Calu3 (cell line): ENCODE measurements around the gene LINC00237. TPM values are rescaled to one million over a fixed set of nuclear protein-coding genes. Genes with fewer than 3 reads are reported as not detected.

Source experiments
- BruUV-seq: library from RNA; stranded (reverse); fragments of 400-500 nt; replicated peaks from 2 replicates; lab custom pipeline; 2021; lab: Mats Ljungman, UMichigan
- CTCF ChIA-PET: fragments of 300-600 bp; sonication (Branson Sonifier 250); formaldehyde crosslinking; loops from one replicate; lab custom pipeline; 2022; ENCODE audit warnings: antibody characterized with exemption; lab: Charles Lee
- DNase-seq: peaks from one replicate; pipeline ENCODE4 v3.0.0; 2022
- H3K27ac Mint-ChIP-seq: one replicate; pipeline ENCODE4 v1.8.0; 2022; ENCODE audit warnings: mixed read lengths; ENCODE audit not compliant: unreplicated experiment
- H3K27me3 Mint-ChIP-seq: one replicate; pipeline ENCODE4 v1.8.0; 2022; ENCODE audit warnings: mixed read lengths; ENCODE audit not compliant: unreplicated experiment
- H3K36me3 Mint-ChIP-seq: one replicate; pipeline ENCODE4 v1.8.0; 2022; ENCODE audit warnings: mild to moderate bottlenecking, moderate library complexity, mixed read lengths; ENCODE audit not compliant: insufficient read depth, unreplicated experiment
- H3K4me1 Mint-ChIP-seq: one replicate; pipeline ENCODE4 v1.8.0; 2022; ENCODE audit warnings: mild to moderate bottlenecking, low read depth, mixed read lengths; ENCODE audit not compliant: unreplicated experiment
- H3K4me3 Mint-ChIP-seq: one replicate; pipeline ENCODE4 v1.8.0; 2022; ENCODE audit warnings: mild to moderate bottlenecking, low read depth, moderate library complexity, mixed read lengths; ENCODE audit not compliant: unreplicated experiment
- H3K9me3 Mint-ChIP-seq: one replicate; pipeline ENCODE4 v1.8.0; 2022; ENCODE audit warnings: low read depth, mixed read lengths; ENCODE audit not compliant: unreplicated experiment
- CTCF ChIP-seq: fragments of 200-600 bp; IDR thresholded peaks from one replicate; pipeline ENCODE4 v1.8.0; 2022; ENCODE audit warnings: antibody characterized with exemption; ENCODE audit not compliant: unreplicated experiment
- intact Hi-C: fragments of 100-400 bp; cut with micrococcal nuclease; formaldehyde crosslinking; loops from one replicate; pipeline ENCODE4 v1.10.0; 2022; ENCODE audit not compliant: unreplicated experiment
- total RNA-seq: library from RNA; stranded (reverse); gene quantifications from 2 replicates; pipeline ENCODE4 v1.2.3, GENCODE V29; 2022

Gene LINC00237
- total RNA-seq, 1 experiment from 2014 or later = not detected

GRCh38 chr20:21109144-21109543 lies 3.0 kb upstream of the LINC00237 start:
- CTCF ChIA-PET = no interaction called here
- no peak for DNase-seq
- TF ChIP-seq CTCF = no peak
- H3K4me1 Mint-ChIP-seq = no peaks in the 10 kb centered on the region
- intact Hi-C loops = no loop called here
- H3K27ac Mint-ChIP-seq = no peak overlapping the region
- H3K9me3 Mint-ChIP-seq = no peaks in the 10 kb centered on the region
- no peaks in the 10 kb centered on the region for H3K27me3 Mint-ChIP-seq
- H3K36me3 Mint-ChIP-seq = no peaks in the 10 kb centered on the region
- no peak overlapping the region for H3K4me3 Mint-ChIP-seq
- BruUV-seq = no TSS peak

- H3K36me3 Mint-ChIP-seq = no peaks in the 10 kb centered on the region
- TF ChIP-seq CTCF = no peak
- no peaks in the 10 kb centered on the region for H3K4me1 Mint-ChIP-seq
- intact Hi-C loops = no loop called here
- no peak overlapping the region for H3K27ac Mint-ChIP-seq
- H3K27me3 Mint-ChIP-seq = no peaks in the 10 kb centered on the region
- no peak overlapping the region for H3K4me3 Mint-ChIP-seq
- CTCF ChIA-PET = no interaction called here
- no peak for DNase-seq
- H3K9me3 Mint-ChIP-seq = no peaks in the 10 kb centered on the region
- no TSS peak for BruUV-seq
Measured at GRCh38 chr20:21105429-21106170, 558 bp downstream of the LINC00237 start.

GRCh38 chr20:21104921-21105320 lies 1.2 kb downstream of the LINC00237 start:
- CTCF ChIA-PET = no interaction called here
- Mint-ChIP-seq H3K9me3 (no peaks in the 10 kb centered on the region), H3K4me1 (no peaks in the 10 kb centered on the region), H3K27ac (no peak overlapping the region), H3K4me3 (no peak overlapping the region), H3K36me3 (no peaks in the 10 kb centered on the region), H3K27me3 (no peaks in the 10 kb centered on the region)
- intact Hi-C loops = no loop called here
- no TSS peak for BruUV-seq
- no peak for DNase-seq
- no peak for TF ChIP-seq CTCF

- Mint-ChIP-seq H3K4me3 (no peak overlapping the region), H3K27ac (no peak overlapping the region), H3K4me1 (no peaks in the 10 kb centered on the region), H3K27me3 (no peaks in the 10 kb centered on the region), H3K36me3 (no peaks in the 10 kb centered on the region), H3K9me3 (no peaks in the 10 kb centered on the region)
- CTCF ChIA-PET = no interaction called here
- no peak for TF ChIP-seq CTCF
- BruUV-seq = no TSS peak
- no peak for DNase-seq
- intact Hi-C loops = no loop called here
Measured at GRCh38 chr20:21104466-21104761, 1.7 kb downstream of the LINC00237 start.
